GM19438 (cell line): ENCODE measurements around the gene ELFN2.

Experiments used
- ATAC-seq: cut with Tn5 transposase; IDR thresholded peaks from one replicate; pipeline ENCODE4 v1.9.1; 2021; ENCODE audit warnings: low read depth; ENCODE audit not compliant: unreplicated experiment

Gene ELFN2

DNA sequence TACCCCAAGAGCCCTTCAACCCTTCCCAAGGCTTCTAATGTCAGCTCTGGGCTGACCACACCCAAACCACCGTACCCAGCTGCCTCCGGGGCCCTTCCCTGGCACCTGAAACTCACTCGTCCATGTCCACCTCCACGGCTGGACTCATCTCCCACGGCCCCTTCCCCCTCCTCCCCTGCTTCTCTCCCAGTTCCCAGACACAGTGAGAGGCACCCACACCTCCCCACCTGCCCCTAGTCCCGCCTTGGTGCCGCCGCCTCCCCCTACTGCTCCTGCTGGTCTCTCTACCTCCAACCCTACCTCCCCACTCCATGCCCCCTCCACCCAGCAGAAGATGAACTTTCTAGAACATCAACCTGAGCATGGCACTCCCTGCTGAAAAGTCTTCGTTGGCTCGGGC is 39.5 kb downstream of the ELFN2 start:
- ATAC-seq, result no peak

DNA sequence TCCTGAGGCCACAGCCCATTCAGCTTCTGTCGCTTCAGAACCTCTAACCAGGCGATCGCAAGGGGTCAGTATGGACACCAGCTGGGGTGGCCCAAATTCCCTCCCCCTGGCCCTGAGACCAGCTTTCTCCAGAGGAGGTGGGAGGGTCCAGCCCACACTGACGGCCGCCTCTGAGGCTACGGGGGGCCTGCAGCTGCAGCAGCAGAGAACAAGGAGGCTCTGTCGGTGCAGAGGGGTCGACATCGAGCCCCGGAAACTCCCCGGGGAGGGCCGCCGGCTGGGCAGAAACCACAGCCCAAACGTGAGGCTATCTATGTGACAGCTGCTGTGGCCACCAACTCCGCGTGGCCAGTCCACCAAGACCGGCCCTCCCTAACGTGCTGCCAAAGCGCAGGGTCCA is 40.8 kb downstream of the ELFN2 start:
- no peak for ATAC-seq

DNA sequence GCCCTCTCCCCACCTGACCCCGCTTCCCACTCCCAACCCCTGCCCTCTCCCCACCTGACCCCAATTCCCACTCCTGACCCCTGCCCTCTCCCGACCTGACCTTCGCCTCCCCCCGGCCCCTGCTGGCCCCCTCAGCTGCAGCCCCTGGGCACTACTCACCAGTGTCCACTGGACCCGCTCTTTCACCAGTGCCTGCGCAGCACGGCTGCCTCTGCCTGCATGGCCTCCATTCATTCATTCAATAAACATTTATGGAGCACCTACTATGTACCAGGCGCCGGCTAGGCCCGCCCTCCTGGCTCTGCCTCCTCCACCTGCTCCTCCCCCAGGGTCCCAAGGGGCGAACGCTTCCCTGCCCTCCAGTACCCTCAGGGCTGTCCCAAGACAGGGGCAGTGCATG is 42.6 kb downstream of the ELFN2 start:
- ATAC-seq, result no peak

DNA sequence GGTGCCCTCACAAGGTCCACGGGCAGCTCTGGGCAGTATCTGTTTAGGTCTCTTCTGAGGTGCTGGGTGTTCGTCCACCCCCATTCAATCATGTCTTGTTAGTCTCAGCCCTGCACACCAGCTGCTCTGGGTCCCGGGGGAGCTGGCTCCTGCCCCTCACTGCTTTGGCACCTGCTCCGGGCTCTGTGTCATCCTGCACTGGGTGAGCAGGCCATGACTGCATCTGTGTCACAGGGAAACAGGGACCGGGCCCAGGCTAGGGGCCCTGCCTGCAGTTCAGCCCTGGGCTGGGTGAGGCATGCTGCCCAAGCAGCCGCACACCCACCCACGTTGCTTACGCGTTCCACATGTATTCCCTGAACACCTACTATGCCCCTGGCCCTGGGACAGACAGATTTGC is 43.9 kb downstream of the ELFN2 start:
- ATAC-seq, result no peak

GRCh38 chr22:37381489-37381888 is 45.8 kb downstream of the ELFN2 start:
- no peak for ATAC-seq

DNA sequence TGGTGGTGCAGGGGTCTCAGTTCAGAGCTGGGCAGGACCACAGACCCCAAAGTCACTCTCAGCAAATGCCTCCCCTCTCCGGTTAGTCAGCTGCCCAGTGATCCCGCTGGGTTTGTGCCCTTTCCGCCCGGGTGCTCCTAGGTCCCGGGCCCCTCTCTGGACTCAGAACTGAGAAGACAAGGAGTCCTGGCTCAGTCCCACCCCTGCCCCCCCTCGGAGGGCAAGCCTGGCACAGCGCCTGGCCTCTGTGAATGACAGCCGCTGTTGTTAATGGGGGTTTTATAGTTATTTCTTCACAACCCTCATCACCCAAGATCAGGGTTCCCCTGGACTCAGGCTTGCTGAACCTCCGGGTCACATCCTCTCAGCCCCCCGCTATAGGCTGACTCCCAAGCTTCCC is 47.6 kb downstream of the ELFN2 start:
- ATAC-seq, result no peak

DNA sequence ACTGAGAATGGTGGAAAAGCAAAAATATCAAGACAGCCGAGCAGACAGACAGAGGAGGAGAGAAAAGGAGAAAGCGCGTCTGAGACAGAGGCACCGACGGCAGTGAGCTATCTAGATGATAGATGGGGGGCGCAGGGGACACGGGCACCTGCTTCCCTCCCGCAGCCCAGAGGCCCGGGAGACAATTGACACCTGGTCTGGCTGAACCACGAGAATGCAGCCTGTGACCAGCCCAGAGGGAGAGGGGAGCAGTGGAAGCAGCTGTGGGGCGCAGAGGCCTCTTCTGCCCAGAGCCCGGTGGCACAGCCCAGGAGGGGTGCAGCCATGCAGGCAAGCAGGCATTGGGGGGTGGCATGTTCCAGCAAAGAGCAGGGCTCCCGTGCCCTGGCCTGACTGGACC is 48.2 kb downstream of the ELFN2 start:
- ATAC-seq, result no peak

DNA sequence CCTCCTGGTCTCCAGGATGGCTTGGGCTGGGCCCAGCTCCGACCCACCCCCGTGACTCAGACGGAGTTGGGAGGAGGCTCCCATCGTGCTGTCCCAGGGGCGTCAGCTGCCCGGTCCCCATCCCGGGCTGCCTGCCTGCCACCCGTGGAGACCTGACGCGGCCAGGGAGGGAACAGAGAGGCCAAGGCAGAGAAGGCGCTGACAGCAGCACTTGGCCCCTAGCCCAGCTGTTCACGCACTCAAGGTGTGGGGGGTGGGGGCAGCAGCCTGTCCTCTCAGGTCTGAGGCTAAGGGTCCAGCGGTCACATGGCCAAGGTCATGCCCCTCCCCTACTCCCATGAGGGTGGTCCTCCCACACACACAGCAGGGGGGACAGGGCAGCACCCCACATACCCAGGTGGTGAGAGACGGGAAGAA is 48.6 kb downstream of the ELFN2 start:
- ATAC-seq, result no peak

- ATAC-seq, result no peak
Observed at GRCh38 chr22:37377927-37378326, 49.4 kb downstream of the ELFN2 start.

DNA sequence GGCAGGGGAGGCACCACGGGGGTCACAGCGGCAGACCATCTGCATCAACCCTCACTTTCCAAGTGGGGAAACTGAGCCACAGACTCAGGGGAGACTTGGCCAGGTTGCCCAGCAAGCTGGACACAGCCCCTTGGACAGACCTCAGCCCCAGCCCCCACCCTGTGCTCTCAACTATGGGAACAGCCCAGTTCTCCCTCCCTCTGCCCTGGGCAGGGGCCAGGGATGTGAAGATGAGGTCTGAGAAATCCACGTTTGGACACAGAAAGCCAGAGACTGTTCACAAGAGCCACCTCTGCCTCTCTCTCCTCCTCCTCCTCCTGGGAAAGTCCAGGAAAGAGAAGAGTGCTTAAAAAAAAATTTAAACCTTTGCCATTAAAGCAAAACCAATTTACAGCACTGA is 50.1 kb downstream of the ELFN2 start:
- no peak for ATAC-seq

DNA sequence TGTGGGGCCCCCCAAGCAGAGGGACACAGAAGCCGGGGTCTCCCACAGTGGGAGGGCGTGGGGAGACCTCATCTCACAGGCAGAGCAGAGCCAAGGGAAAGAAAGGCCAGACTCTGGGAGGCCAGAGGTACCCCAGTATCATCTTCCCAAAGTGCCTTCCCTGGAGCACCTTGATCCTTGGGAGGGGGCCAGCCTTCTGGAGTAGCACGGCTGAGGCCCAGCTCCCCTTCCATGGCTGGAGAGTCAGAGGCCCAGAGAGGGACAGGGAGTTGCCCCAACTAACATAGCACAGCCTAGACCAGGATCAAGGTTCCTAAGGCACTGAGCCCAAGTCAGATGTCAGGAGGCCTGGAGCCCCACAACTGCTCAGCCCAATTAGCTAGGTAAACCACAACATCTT is 50.6 kb downstream of the ELFN2 start:
- ATAC-seq, result no peak

DNA sequence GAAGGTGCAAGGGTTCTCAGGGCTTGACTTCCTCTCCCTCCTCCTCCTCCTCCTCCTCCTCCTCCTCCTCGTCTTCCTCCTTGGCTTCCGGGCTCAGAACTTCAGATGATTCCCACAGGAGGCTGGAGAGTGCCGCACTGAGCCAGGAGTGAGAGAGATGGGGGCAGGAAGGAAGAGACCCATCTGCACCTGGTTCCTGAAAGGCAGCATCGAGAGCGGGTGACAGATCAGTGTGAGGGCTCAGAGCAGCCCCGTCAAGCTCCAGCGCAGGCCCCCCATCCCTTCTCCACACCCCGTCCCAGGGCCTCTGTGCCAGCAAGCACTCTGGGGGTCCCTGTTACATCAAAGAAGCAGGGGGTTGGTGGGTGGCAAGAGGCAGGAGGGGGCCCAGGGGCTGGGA is 51.5 kb downstream of the ELFN2 start:
- ATAC-seq, result no peak

GRCh38 chr22:37374571-37374970 is 52.7 kb downstream of the ELFN2 start:
- no peak for ATAC-seq

DNA sequence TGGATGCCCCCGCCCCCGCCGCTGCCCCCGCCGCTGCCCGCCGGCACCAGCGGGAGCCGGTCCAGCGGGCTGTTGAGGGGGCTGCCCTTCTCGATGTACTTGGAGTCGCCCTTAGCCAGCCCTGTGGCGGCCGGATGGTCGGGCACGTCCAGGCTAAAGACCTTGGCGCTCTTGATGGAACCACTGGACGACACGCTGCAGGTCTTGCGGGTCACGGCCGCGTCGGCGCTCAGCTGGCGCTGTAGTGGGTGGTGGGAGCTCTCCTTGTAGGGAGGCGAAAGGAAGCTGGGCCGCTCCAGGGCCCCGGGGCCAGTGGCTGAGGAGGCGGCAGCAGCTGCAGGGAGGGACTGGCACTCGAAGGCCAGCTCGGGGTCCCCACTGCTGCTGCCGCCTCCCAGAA is 53.8 kb downstream of the ELFN2 start:
- no peak for ATAC-seq

- no peak for ATAC-seq
Observed at GRCh38 chr22:37371911-37372310, 55.4 kb downstream of the ELFN2 start.

DNA sequence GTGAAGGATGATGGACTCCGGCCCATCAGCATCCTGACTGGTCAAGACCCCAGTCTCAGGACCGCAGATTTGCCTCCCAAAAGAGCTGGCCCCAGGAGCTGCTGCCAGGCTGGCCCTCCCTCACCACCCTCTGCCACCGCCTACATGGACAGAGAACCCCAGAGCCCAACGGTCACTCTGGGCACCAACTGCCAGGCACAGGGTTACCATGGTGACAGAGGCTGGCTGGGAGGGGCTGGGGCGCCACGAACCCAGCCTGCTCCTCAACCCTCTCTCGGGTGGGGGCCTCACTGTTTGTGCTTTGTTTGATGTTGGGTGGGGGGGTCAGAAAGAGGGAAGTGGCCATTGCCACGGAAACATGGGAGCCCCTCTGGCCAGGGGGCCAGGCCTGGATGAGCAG is 55.8 kb downstream of the ELFN2 start:
- no peak for ATAC-seq

DNA sequence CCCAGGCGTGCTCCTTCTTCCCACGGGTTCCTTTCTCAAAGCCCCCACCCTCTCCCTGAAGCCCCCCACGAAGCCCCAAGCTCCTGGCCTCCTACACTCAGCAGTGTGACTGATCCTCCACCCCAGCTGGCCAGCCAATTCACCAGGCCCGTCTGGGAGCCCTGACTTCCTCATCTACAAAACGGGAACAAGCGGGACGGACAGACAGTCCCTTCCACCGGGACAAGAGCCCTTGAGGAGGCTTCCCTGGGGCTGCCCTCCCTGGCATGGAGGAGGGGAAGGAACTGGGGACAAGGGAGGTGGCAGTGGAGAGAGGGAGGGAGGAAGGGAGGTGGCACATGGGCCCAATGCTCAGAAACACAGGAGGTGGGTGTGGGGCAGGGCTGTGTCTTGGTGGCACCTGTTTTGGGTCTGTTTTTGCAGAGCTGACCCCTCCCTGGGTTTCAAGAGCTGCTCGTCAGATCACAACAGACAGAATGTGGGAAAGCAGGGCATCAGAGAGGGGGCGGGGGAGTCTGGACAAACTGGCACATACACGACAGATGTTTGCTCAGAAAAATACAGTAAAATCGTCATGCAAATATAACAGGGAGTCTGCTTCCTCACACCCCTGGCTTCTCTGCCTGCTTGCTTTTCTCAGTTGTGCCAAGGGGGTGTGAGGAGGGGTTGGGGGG is 56.8 kb downstream of the ELFN2 start:
- no peak for ATAC-seq

- no peak for ATAC-seq
Observed at GRCh38 chr22:37369483-37369882, 57.8 kb downstream of the ELFN2 start.

DNA sequence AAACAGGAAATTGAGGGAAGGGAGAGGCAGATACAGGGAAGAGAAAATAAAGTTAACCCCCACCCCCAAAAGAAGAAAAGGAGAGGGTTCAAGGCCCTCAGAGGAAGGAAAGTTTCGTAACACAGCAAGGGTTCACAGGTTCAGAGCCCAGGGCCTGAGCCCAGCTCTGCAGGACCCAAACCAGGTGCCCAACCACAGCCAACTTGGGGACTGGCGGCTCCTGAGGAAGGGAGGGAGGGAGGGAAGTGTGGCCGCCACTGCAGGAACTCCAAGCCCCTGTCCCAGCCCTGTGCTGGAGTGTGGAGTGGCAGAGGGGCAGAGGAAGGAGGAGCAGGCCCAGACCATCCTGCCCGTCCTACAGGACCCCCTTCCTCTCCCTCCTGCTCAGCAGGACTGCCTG is 59.2 kb downstream of the ELFN2 start:
- no peak for ATAC-seq

DNA sequence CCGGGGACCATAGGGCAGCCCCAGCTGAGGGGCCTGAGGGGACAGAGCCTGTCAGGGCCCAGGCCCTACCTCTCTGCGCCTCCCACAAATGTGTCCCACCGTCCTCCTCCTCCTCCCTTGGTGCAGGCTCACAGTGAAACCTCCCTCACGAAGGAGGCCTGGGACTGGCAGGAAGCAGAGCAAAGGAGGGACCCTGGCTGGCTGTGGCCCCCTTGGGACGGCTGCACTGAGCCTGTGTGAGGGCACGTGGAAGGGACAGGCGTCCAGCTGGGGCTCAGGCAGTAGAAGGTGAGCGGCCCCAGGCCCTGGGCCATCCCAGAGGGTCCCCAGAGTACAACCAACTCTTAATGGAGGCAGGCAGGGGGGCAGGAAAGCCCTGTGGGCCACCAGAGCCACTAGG is 60.7 kb downstream of the ELFN2 start:
- ATAC-seq, result no peak

DNA sequence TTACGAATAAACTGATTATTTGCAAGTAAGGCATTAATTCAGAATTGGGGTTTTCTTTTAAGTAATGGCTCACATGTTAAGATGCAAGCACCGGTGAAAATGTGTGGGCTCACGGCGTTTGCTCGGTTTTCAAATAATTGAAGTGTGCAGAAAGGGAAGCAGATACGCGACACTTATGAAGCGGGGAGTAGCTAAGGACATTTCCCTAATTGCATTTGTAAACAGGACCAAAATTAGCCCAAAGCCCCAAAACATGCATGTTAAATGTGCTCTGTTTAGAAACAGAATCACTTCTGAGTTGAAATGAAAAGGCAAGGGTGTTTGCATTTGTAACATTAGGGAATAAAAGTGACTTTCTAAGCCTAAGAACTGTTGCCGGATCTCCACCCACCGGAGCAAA is 61.3 kb downstream of the ELFN2 start:
- no peak for ATAC-seq

- no peak for ATAC-seq
Observed at GRCh38 chr22:37363261-37363992, 63.9 kb downstream of the ELFN2 start.
